ENCODE data around the gene PNP.
"Not testable (repeated sequence)": the region's sequence is repeated elsewhere in the genome, so short reads cannot be mapped to it uniquely, and the experiment has no call there.

DNA sequence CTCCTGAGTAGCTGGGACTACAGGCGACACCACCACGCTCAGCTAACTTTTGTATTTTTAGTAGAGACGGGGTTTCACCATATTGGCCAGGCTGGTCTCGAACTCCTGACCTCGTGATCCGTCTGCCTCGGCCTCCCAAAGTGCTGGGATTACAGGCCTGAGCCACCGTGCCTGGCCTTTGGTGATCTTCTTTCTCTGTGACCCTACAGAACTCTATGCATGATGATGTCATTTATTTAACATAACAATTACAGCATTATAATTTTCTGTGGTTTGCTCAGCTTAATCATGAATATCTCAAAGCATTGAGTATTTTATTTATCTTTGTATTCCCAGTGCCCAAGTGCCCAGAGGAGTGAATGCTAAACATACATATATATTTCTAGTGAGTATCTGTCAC, 16.4 kb upstream of the PNP start:
- TF ChIP-seq, protein P1, sequence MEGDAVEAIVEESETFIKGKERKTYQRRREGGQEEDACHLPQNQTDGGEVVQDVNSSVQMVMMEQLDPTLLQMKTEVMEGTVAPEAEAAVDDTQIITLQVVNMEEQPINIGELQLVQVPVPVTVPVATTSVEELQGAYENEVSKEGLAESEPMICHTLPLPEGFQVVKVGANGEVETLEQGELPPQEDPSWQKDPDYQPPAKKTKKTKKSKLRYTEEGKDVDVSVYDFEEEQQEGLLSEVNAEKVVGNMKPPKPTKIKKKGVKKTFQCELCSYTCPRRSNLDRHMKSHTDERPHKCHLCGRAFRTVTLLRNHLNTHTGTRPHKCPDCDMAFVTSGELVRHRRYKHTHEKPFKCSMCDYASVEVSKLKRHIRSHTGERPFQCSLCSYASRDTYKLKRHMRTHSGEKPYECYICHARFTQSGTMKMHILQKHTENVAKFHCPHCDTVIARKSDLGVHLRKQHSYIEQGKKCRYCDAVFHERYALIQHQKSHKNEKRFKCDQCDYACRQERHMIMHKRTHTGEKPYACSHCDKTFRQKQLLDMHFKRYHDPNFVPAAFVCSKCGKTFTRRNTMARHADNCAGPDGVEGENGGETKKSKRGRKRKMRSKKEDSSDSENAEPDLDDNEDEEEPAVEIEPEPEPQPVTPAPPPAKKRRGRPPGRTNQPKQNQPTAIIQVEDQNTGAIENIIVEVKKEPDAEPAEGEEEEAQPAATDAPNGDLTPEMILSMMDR (IDR thresholded peaks at IDR 0.05): not testable (repeated sequence)
- TF ChIP-seq POLR2A, EP300 (IDR thresholded peaks at IDR 0.05): not testable (repeated sequence)
